HG03060 (cell line): ENCODE data around the gene ANKLE1.
"Not testable (repeated sequence)": the region's sequence is repeated elsewhere in the genome, so short reads cannot be mapped to it uniquely, and the experiment has no call there.

Source experiments
- ATAC-seq: cut with Tn5 transposase; IDR thresholded peaks from one replicate; pipeline ENCODE4 v1.9.1; 2021; ENCODE audit warnings: low read depth, moderate number of reproducible peaks; ENCODE audit not compliant: unreplicated experiment

ANKLE1 gene

GRCh38 chr19:17246681-17247425 lies 34.8 kb upstream of the ANKLE1 start:
- ATAC-seq = no peak

DNA sequence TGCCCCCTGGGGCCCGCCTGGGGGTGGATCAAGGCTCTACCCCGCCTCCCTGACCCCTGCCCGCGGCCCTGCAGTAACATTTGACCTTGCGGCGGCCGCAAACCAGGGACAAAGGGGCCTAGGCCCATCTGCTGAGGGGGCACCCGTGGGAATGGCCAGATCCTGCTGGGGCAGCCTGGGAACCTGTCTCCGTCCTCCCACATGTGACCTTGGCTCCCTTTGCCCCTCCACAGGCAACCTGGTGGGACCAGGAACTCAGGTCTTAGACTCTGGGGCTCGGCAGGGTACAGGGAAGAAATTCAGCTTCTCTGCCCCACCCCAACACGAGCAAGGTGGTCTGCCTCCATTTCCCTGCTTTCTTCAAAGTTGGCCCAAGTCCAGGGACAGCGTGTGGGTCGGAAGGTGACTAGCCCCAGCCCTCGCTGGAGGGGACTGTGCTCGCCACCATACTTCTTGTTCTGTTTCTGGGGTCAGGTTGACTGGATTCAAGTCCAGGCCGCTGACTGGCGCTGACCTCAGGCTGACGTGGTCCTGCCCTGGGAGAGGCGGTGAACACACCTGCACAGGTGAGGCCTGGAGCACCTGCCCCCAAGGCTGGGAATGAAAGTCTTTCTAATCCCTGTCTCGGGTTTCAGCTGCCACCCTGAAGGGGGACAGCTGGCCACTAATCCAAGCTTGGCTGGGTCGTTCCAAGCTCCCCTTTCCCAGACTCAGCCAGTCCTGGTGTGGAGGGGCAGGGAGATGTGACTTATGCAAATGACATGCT lies 33.5 kb upstream of the ANKLE1 start:
- ATAC-seq = no peak

DNA sequence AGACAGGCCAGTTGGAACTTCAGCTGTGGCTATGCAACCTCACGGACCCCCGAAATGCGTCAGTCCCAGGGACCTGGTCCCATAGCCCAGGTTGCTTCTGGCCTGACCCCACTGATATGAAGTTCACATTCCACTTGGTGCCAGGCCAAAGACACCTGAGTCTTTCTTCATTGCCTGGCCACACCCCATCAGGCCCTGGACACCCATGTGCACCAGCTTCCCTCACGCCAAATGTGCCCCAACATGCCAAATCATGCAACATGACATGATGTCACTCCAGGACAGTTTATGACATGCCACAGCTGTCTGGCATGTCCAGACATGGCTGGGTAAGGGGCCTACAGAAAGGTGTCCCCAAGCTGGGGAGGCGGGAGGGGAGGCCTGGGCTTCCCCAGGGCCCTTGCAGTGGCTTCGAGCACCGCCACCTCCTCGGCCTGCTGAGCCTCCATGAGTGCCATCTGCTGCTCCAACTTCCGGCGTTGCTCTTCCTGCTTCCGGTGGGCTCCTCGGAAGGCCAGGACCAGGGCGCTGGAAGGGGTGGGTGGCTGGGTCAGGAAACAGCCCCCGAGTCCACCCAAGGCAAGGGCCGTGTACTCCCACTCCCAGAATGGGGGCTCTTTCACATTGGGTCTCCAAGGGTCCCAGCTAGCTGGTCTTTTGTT lies 31.7 kb upstream of the ANKLE1 start:
- ATAC-seq = no peak

- ATAC-seq = no peak
These were observed 27.1 kb upstream of the ANKLE1 start for GRCh38 chr19:17254636-17255035.

- no peak for ATAC-seq
These were observed 26.5 kb upstream of the ANKLE1 start for GRCh38 chr19:17255150-17255621.

- ATAC-seq = no peak
These were observed 25.6 kb upstream of the ANKLE1 start for GRCh38 chr19:17256130-17256529.

DNA sequence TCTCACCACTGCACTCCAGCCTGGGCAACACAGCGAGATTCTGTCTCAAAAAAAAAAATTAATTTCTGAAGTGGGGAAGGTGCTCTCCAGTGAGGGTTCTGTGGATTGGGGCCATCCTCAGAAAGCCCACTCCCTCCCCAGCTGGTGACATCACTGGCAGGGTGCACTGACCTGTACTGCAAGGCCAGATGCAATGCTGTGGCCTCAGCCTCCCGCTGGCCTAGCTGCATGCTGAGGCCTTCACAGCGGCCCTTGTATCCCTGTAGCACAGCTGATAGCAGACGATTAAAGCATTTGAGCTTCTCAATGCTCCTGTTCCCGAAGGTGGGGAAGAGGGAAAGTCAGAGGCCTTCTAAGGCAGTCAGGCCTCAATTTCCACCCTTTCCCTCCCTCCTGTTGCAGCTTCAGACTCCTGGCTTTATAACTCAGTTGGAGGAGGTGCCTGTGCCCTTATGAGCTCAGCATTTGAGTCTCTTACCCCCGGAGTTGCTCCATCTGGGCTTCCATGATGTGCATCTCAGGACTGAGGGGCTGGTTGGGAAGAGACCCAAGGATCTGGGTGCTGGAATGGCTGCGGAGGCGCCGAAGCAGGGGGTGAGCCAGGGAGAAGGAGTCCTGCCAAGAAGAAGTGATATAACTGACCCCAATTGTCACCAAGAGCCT lies 22.5 kb upstream of the ANKLE1 start:
- ATAC-seq = no peak

DNA sequence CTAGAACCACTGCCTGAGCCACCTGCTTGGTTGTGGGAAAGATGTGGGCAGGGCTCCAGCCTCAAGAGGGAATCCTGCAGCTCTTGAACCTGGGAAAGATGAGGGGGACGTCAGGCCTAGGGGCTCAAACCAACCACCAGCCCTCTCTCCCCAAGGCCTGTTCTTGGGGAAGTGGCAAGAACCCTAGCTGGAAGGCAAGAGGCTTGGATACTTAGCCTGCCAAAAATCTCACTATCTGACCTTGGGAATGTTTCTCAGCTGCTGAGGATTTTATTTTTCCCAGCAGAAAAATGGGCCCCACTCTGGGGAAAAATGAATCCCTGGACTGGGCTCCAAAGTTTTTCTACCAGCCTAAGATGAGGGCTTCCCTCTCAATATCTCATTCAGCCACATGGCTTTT lies 21.8 kb upstream of the ANKLE1 start:
- no peak for ATAC-seq

DNA sequence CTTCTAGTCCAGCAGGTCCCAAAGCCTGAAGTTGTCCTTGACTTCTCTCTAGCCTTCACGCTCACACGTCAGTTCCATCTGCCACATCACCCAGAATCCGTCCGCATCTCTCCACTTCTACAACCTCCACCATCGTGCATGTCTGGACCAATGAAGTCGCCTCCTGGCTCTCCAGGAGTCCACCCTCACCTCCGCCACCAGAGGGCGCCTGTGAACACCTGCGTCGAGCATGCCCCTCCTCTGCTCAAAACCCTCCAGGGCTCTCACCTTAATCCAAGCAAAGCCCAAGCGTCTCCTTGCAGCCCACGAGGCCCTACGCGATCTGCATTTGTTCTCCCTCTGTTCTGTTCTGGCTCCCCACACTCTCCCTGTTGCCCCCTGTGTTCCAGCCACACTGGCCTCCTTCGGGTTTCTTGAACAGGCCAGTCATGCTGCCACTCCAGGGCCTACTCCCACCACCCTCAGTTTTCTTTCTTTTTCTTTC lies 20.8 kb upstream of the ANKLE1 start:
- ATAC-seq = no peak

GRCh38 chr19:17262557-17262956 lies 19.1 kb upstream of the ANKLE1 start:
- ATAC-seq = no peak

- no peak for ATAC-seq
These were observed 17.7 kb upstream of the ANKLE1 start for GRCh38 chr19:17263712-17264640.

- ATAC-seq = no peak
These were observed 17.1 kb upstream of the ANKLE1 start, which contains the start of gene USHBP1 for GRCh38 chr19:17264641-17264979. TSS of gene USHBP1 (minus strand) at chr19:17264745. CDS start at chr19:17264299, 446 bp downstream.

DNA sequence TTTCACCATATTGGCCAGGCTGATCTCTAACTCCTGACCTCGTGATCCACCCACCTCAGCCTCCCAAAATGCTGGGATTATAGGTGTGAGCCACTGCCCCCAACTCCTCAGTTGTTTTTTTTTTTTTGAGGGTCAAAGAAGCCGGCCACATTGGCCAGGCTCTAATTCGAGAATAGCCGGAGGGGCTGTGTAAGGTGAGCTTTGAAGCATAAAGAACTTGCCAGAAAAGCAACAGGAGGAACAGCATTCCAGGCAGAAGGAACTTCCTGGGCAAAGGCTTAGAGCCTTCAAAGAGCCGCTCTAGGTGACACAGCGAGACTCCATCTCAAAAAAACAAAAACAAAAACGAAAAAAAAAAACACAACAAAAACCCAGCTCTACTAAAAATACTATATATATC lies 15.7 kb upstream of the ANKLE1 start:
- no peak for ATAC-seq

- ATAC-seq = no peak
These were observed 15.1 kb upstream of the ANKLE1 start for GRCh38 chr19:17266589-17266974.

DNA sequence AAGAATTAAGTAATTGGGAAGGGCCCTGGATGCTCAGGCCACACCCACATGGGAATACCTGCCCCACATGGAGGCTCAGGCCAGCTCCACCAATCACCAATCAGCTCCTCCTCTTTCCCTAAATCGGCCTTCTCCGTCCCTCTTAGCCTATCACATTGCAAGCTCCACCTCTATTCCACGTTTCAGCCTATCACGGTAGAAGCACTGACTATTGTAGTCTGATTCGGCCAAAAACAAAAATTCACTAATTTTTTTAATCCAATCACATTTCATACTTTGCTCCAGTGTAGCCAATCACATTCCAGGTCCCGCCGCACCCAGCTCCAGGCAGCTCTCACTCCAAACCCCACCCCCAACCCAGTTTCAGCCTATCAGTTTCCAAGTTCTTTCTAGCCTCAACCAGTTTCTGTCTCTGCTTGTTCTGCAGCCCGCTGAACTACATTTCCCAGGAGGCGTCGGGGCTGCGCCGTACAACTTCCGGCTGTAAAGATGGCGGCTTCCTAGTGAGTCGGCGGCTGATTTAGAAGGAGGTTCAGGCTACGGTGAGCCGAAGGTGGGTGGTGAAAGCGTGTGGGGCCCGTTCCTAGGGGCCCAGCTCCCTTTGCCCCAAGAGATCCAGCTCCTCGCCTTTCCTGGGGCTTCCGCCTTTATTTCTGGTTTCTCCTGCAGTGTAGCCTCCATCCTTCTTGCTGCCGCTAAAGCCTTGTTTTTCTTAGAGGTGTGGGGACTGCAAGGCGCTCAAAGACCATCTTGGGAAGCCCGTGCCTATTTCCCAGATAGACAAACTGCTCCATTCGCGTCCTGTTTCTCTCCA lies 14.5 kb upstream of the ANKLE1 start, which contains the start of gene BABAM1:
Gene BABAM1, plus strand, starts transcription at position 469 of the 814 bp plus-strand sequence. CDS start 1,364 bp downstream, outside the sequence.
- peak; percentile 89 for ATAC-seq

DNA sequence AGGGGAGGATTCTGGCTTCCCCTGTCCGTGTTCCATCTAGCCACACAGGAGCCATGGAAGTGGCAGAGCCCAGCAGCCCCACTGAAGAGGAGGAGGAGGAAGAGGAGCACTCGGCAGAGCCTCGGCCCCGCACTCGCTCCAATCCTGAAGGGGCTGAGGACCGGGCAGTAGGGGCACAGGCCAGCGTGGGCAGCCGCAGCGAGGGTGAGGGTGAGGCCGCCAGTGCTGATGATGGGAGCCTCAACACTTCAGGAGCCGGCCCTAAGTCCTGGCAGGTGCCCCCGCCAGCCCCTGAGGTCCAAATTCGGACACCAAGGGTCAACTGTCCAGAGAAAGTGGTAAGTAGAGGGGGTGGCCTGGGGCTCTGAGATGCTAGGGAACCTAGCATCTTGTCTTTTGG lies 12.9 kb upstream of the ANKLE1 start:
- no peak for ATAC-seq

DNA sequence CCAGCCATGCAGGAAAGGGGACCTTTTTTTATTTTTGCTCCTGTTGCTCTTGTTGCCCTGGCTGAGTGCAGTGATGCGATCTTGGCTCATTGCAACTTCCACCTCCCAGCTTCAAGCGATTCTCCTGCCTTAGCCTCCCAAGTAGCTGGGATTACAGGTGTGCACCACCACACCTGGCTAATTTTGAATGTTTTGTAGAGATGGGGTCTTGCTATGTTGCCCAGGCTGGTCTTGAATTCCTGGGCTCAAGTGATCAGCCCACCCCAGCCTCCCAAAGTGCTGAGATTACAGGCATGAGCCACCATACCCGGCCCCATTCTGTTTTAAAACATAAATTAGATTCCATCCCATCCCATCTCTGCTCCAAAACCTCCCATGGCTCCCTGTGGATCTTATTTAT lies 6.8 kb upstream of the ANKLE1 start:
- not testable (repeated sequence) for ATAC-seq

DNA sequence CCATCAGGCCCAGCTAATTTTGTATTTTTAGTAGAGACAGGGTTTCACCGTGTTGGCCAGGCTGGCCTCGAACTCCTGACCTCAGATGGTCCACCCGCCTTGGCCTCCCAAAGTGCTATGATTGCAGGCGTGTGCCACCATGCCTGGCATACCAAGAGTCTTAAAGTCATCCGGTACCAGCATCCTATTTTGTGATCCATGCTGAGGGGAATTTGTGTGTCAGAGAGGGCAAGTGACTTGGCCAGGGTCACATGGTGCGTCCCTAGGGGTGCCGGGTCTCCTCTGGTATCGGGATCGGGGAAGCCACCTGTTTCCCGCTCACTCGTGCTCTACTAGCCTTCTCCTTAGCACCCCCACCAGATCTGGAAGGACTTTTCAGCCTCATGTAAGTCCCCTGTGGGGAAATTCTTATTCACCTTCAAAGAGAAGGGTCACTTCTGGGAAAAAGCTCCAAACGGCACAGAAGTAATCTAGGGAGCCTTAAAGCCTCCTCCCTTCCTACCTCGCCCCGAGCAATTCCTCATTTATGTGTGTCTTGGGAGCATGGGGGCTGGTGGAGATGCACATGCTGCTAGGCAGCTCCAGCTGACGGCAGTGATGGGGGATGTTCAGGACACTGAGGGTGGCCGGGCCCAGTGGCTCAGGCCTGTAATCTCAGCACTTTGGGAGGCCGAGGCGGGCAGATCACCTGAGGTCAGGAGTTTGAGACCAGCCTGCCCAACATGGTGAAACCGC lies 6.1 kb upstream of the ANKLE1 start:
- no peak for ATAC-seq
